Hematopoietic multipotent progenitor cell treated with erythropoietin and hydrocortisone succinate and interleukin-3 and kit ligand, for 17 days (in vitro differentiated cells): Measurements from ENCODE around the gene ZKSCAN7.
"Not testable (repeated sequence)": the region's sequence is repeated elsewhere in the genome, so short reads cannot be mapped to it uniquely, and the experiment has no call there.

ENCODE experiments used
- DNase-seq: peaks from one replicate; pipeline ENCODE4 v3.0.0-alpha.2; 2015; ENCODE audit warnings: low spot score

ZKSCAN7 gene

GRCh38 chr3:44577354-44577952 is 22.5 kb downstream of the ZKSCAN7 start:
- DNase-seq: not testable (repeated sequence)

- not testable (repeated sequence) for DNase-seq
Observed at GRCh38 chr3:44578316-44578715, 23.3 kb downstream of the ZKSCAN7 start.

GRCh38 chr3:44578924-44579515 is 24.0 kb downstream of the ZKSCAN7 start:
- DNase-seq: not testable (repeated sequence)

- not testable (repeated sequence) for DNase-seq
Observed at GRCh38 chr3:44579749-44580148, 24.8 kb downstream of the ZKSCAN7 start.

- not testable (repeated sequence) for DNase-seq
Observed at GRCh38 chr3:44580971-44581370, 26.0 kb downstream of the ZKSCAN7 start.

- DNase-seq: no peak
Observed at GRCh38 chr3:44584646-44585501, 29.9 kb downstream of the ZKSCAN7 start, which contains the start of gene ZNF660. TSS of gene ZNF660 (plus strand) at chr3:44584964. CDS start at chr3:44594194, 9,230 bp downstream.

- DNase-seq: no peak
Observed at GRCh38 chr3:44596621-44597020, 41.6 kb downstream of the ZKSCAN7 start.

GRCh38 chr3:44601749-44602148 is 46.8 kb downstream of the ZKSCAN7 start:
- no peak for DNase-seq

GRCh38 chr3:44612678-44613077 is 57.7 kb downstream of the ZKSCAN7 start:
- DNase-seq: no peak
